ENCODE results near the gene METTL18.

The METTL18 gene

DNA sequence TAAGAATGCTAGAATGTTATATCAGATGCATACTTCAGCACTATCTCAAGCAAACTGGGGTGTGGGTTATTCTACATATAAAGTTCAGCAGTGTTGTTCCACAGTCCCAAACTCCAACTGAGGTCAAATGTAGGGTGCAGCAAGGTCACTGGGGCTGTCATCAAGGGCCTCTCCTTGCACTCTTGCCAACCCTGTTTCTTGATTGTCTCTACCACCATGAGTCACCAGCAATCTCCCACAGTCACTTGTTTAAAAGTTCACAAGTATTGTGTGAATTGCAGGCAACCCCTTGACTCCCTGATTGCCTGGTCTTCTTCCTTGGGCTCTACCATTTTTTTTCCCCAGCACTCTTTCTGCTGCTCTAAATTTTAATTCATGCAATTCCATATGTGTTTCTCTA lies 10.6 kb downstream of the METTL18 start:
- DNase-seq: no peak

DNA sequence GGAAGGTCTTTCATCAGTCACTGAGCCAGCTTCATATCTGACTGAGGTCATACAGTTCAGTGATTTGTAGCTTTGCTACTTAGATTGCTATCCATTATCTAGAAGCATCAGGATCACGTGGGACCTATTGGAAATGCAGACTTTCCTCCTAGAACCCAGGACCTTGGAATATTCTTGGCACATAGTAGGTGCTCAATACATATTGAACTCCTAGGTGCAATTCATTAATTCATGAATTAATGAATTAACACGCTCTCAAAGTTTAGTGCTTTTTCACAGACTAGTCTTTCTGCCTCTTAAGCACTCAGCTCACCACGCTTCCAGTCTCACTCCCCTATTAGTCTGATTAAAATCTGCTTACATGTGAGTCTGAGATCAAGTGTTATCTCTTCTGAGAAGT lies 12.1 kb downstream of the METTL18 start:
- DNase-seq: no peak

DNA sequence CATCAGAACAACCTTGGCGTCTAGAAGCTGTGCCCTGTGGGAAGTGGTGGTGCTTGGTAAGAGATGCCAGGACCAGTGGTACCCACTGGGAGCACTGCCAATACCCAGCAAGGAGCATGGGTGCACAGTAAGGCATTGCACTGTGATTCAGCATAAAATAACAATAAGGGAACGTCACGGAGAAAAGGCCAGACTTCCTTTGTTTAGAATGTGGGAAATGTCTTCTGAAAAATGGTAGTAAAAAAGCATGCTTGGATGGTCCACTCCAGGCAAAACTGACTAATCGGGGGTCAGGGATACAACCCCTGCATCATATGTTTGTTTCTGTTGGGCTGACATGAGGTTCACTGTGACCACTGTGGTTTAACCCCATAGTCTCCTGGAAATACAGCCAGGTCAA lies 14.7 kb downstream of the METTL18 start:
- DNase-seq: no peak

DNA sequence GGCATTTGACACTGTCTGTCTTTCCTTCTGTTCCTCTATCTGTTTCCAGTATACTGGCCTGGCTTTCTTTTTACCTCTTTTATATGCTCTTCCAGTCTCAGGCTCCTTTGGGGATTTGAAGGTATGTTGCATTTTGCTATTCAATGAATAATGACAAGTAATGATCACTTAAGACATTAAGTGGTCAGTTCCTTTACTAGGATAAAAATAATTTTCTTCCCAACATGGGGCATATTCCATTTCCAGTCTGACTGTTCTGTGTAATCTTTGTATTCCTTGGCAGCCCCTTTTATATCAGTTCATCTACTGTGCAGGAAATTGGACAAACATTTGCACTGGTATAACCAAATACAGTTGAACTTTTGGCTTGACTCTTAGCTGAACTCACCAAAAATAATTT lies 15.6 kb downstream of the METTL18 start:
- no peak for DNase-seq

DNA sequence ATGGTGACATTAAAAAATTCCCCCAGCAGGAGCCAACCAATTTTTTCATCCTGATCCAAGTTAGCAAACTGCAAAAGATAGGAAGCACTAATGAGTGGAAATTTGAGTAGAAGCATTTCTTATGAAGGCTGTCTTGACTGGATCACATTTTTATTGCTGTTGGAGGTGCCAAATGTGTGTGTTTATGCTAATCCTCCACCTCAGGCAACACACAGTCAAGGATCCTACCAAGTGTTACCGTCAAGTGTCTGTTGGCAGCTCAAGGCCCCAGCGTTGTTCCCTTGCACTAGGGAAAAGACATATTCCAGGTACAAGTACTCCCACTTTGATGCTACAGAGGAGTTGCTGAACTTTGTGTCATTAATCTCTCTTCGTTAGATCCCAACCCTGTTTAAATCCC lies 18.3 kb downstream of the METTL18 start:
- no peak for DNase-seq

DNA sequence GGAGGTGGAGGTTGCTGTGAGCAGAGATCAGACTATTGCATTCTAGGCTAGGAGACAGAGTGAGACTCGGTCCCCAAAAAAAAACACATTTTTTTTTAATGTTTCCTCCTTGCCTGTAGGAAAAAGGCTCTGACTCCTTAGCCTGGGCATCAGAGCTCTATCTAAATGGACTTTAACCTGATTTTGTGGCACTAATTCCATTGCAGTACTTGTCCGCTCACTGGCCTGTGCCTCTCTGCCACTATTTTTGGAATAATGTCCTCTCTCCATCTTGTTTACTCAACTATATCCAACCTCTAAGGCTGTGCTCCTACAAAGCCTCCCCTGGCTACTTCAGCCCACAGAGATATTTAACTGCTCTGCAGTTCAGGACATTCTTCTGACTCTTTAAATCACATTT lies 26.5 kb downstream of the METTL18 start:
- DNase-seq: no peak

DNA sequence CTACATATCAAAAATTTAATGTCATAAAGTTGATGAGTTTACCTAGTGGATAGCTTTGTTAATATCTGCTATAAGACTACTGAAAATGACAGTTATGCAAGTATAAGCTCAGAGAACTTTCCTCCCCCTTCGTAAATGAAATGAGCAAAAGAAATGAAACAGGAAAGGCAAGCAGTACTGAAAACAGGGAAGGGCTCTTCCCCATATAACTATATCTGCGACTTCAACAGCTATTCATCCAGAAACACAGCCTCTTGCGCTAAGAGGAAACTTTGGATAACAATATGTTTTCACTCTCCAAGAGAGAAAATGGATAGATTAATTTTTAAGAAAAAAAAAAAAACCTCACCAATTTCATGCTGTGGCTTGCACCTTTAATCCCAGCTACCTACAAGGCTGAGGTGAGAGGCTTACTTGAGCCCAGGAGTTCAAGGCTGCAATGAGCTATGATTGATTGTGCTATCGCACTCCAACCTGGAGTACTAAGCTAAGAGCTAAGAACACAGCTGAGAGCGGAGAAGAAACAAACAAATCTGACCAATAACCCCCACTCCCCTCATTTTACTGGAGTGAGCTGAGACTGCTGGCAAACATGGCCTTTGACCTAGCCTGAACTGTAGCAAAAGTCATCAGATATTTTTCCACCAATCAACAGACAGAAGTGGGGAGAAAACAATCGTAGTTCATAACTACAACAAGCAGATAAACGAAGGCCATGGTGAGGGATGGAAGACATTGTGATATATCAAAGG lies 29.0 kb downstream of the METTL18 start:
- no peak for DNase-seq

DNA sequence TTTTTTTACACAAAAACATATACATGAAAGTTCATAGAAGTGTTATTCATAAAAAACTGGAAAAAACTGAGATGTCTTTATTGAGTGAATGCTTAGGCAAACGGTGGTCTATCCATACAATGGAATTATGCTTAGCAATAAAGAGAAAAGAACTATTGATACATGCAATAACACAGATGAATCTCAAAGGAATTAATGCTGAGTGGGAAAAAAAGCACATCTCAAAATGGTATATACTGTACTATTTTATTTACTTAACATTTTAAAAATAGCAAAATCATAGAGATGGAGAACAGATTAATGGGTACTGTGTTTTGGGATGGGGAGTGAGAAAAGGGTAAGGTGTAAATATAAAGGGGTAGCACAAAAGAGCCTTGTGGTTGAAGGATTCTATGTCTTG lies 29.8 kb downstream of the METTL18 start:
- DNase-seq: no peak

DNA sequence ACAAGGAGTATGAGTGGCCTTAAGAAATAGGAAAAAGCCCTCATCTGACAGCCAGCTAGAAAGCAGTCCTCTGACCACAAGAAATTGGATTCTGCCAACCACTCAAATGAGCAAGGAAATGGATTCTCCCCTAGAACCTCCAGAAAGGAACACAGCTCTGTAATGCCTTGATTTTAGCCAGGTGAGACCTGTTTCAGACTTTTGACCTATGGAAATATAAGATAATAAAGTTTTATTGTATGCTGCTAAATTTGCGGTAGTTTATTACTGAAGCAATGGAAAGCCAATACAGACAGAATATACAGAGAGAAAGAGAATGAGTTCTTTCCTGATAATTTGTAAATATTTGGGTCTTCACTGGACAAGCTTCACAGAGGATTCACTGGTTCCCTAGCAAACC lies 32.0 kb downstream of the METTL18 start:
- no peak for DNase-seq

DNA sequence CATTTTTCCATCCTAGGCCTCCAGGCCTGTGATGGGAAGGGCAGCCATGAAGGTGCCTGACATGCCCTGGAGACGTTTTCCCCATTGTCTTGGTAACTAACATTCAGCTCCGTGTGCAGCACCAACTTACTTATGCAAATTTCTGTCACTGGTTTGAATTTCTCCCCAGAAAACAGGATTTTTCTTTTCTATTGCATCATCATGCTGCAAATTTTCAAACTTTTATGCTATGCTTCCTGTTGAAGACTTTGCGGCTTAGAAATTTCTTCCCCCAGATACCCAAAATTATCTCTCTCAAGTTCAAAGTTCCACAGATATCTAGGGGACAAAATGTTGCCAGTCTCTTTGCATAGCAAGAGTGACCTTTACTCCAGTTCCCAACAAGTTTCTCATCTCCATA lies 35.7 kb downstream of the METTL18 start:
- DNase-seq: no peak

DNA sequence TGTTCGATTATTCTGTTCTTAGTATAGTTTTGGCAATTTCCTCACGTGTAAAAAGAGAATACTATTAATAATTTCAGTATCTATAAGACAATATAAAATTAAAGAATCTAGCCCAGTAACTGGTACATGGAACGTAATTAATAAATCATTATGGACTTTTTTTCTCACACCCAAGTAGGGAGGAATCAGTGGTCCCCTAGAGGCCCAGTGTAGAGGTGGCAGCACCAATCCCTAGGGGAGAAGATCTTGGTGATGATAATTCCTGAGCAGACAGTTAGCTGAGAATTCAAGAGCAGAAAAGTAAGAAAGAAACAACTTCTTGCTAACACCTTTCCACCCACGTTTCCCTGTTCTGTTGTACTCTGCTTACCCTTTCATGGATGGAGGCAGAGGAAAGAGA lies 41.2 kb downstream of the METTL18 start:
- DNase-seq: no peak

DNA sequence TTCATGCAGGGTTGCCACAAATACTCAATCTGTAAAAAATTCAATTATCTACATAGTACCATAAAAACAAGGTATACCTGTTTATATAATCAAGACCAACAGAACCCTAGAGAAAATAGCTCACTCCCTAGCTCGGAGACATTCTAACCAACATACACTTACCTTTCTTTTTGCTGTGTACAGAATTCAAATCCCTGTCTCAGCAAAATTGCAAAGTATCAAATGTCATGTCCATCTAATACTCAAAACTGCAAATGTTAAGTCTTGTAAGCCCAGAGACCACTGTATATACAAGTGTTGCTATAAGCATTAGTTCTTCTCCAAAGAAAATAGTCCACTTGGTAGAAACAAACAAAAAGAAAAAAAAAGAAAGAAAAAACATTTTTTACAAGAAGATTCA lies 44.7 kb downstream of the METTL18 start:
- DNase-seq: no peak

DNA sequence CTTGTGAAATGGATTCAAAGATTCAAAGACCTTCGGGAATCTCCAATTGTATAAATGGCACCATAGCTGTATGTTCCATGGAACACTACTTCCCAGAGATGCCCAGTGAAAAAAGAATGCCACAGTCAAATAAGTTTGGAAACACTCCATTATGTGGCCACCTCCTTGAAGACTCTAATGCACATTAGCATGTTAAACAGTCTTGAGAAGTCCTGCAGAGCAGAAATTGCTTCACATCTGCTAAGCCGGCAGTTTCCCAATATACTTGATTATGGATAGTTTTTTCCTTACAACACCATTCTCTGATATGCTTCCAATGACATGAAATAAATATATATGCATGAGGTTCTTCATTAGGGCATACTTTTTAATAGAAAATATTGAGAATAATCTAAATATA lies 48.2 kb downstream of the METTL18 start:
- no peak for DNase-seq

DNA sequence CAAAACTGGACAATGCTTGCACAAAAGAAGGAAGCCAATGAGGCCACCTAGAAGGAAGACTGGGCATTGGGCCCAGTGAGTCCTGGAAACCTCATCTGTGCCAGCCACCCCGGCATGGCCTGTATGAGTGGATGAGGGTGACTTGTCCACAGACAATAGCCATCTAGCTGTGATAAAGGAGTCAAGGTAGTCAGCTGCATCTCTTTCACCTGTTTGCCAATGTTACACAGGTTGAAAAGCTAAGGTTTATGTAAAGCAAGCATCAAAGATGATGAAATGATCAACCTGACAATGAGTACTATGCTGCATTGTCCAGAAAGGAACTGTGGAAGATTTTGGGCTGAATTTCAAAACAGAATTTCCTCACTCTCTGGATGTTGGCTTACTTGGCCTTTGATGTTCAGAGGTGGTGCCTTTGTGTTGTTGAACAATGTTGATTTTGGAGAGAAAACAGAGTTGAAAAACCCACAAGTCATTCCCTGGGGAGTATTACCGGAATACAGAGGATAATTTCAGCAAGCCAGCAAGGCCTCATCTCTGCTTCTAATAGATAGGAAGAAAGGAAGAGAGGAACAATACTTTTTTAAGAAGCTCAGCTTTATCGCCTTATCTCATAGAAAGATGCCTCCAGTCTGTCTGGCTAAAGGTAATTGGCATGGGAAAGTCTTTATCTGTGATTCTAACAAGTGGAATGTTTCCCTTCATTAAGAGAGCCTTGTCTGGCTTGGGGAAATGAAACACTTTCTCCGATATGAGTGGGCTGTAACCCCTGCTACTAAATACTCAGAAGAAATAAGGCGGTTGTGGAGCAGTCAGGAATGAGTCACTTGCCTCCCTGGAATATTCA lies 49.5 kb downstream of the METTL18 start:
- no peak for DNase-seq
